Activated CD4-positive, alpha-beta memory T cell treated with anti-CD3 and anti-CD28 coated beads, Interleukin-2, amount 10 ng/mL, durations not matched to agents 7 days and 5 days (primary cell): ENCODE results near the gene EVA1A. TPM values are rescaled to one million over a fixed set of nuclear protein-coding genes. Genes with fewer than 3 reads are reported as not detected.

ENCODE experiments used
- CTCF ChIA-PET: fragments of 350-600 bp; sonication (Branson Sonifier 250); formaldehyde crosslinking; loops from one replicate; lab custom pipeline; 2021; ENCODE audit warnings: antibody characterized with exemption, inconsistent platforms; lab: Charles Lee
- POLR2A ChIA-PET: fragments of 350-600 bp; sonication (Branson Sonifier 250); formaldehyde crosslinking; loops from one replicate; lab custom pipeline; 2021; ENCODE audit warnings: antibody characterized with exemption; lab: Charles Lee
- DNase-seq: peaks from one replicate; pipeline ENCODE4 v3.0.0-alpha.2; 2020
- H3K27ac Mint-ChIP-seq: one replicate; pipeline ENCODE4 v1.8.0; 2021; ENCODE audit warnings: mild to moderate bottlenecking, mixed read lengths
- H3K27me3 Mint-ChIP-seq: one replicate; pipeline ENCODE4 v1.8.0; 2021; ENCODE audit warnings: mixed read lengths
- H3K36me3 Mint-ChIP-seq: one replicate; pipeline ENCODE4 v1.8.0; 2021; ENCODE audit warnings: low read depth, mixed read lengths
- H3K4me1 Mint-ChIP-seq: one replicate; pipeline ENCODE4 v1.8.0; 2021; ENCODE audit warnings: mixed read lengths
- H3K4me3 Mint-ChIP-seq: one replicate; pipeline ENCODE4 v1.8.0; 2021; ENCODE audit warnings: mild to moderate bottlenecking, mixed read lengths
- H3K9me3 Mint-ChIP-seq: one replicate; pipeline ENCODE4 v1.8.0; 2021; ENCODE audit warnings: mixed read lengths
- total RNA-seq, 2 experiments: library from RNA; stranded (reverse); gene quantifications; one replicate each; pipeline ENCODE4 v1.2.3, GENCODE V29; 2021

Gene EVA1A
- total RNA-seq, 2 experiments from 2014 or later = not detected

GRCh38 chr2:75580156-75580555 lies 19.4 kb upstream of the EVA1A start:
- Mint-ChIP-seq H3K4me3 (no peak overlapping the region), H3K27ac (no peak overlapping the region), H3K36me3 (no peaks in the 10 kb centered on the region), H3K9me3 (no peaks in the 10 kb centered on the region), H3K4me1 (no peaks in the 10 kb centered on the region), H3K27me3 (peaks cover 4% of the 10 kb centered on the region)
- POLR2A ChIA-PET = no interaction called here
- CTCF ChIA-PET = no interaction called here
- DNase-seq = no peak

- POLR2A ChIA-PET = no interaction called here
- no peaks in the 10 kb centered on the region for H3K36me3 Mint-ChIP-seq
- peaks cover 4% of the 10 kb centered on the region for H3K27me3 Mint-ChIP-seq
- no peak overlapping the region for H3K27ac Mint-ChIP-seq
- no peaks in the 10 kb centered on the region for H3K4me1 Mint-ChIP-seq
- no peak overlapping the region for H3K4me3 Mint-ChIP-seq
- CTCF ChIA-PET = no interaction called here
- H3K9me3 Mint-ChIP-seq = no peaks in the 10 kb centered on the region
- no peak for DNase-seq
Observed at GRCh38 chr2:75579186-75579585, 18.4 kb upstream of the EVA1A start.

- Mint-ChIP-seq H3K36me3 (no peaks in the 10 kb centered on the region), H3K27me3 (peaks cover 2% of the 10 kb centered on the region), H3K9me3 (no peaks in the 10 kb centered on the region), H3K4me3 (no peak overlapping the region), H3K4me1 (no peaks in the 10 kb centered on the region), H3K27ac (no peak overlapping the region)
- ChIA-PET POLR2A (no interaction called here), CTCF (no interaction called here)
- no peak for DNase-seq
Observed at GRCh38 chr2:75577280-75577679, 16.5 kb upstream of the EVA1A start.

- Mint-ChIP-seq H3K4me1 (no peaks in the 10 kb centered on the region), H3K27me3 (peaks cover 5% of the 10 kb centered on the region), H3K4me3 (no peak overlapping the region), H3K27ac (no peak overlapping the region), H3K9me3 (no peaks in the 10 kb centered on the region), H3K36me3 (no peaks in the 10 kb centered on the region)
- CTCF ChIA-PET = no interaction called here
- no peak for DNase-seq
- POLR2A ChIA-PET = no interaction called here
Observed at GRCh38 chr2:75574106-75574505, 13.4 kb upstream of the EVA1A start.

- Mint-ChIP-seq H3K4me1 (no peaks in the 10 kb centered on the region), H3K27ac (no peak overlapping the region), H3K9me3 (no peaks in the 10 kb centered on the region), H3K27me3 (peaks cover 5% of the 10 kb centered on the region), H3K36me3 (no peaks in the 10 kb centered on the region), H3K4me3 (no peak overlapping the region)
- DNase-seq = no peak
- ChIA-PET CTCF (interaction anchor here (1.0 kb wide), 1 partner anchor 37 kb away, joined by 3 read pairs; no protein-coding TSS in a partner anchor), POLR2A (no interaction called here)
Observed at GRCh38 chr2:75573145-75573878, 12.6 kb upstream of the EVA1A start.

- H3K4me1 Mint-ChIP-seq = no peaks in the 10 kb centered on the region
- no peaks in the 10 kb centered on the region for H3K36me3 Mint-ChIP-seq
- H3K27me3 Mint-ChIP-seq = peaks cover 11% of the 10 kb centered on the region
- CTCF ChIA-PET = no interaction called here
- no peak for DNase-seq
- H3K4me3 Mint-ChIP-seq = no peak overlapping the region
- no peaks in the 10 kb centered on the region for H3K9me3 Mint-ChIP-seq
- POLR2A ChIA-PET = no interaction called here
- H3K27ac Mint-ChIP-seq = no peak overlapping the region
Observed at GRCh38 chr2:75571730-75572430, 11.1 kb upstream of the EVA1A start.

- Mint-ChIP-seq H3K27me3 (peaks cover 12% of the 10 kb centered on the region), H3K9me3 (no peaks in the 10 kb centered on the region), H3K4me3 (no peak overlapping the region), H3K36me3 (no peaks in the 10 kb centered on the region), H3K4me1 (no peaks in the 10 kb centered on the region), H3K27ac (no peak overlapping the region)
- CTCF ChIA-PET = no interaction called here
- POLR2A ChIA-PET = no interaction called here
- no peak for DNase-seq
Observed at GRCh38 chr2:75570948-75571729, 10.4 kb upstream of the EVA1A start.

GRCh38 chr2:75570024-75570947 lies 9.5 kb upstream of the EVA1A start:
- DNase-seq = no peak
- Mint-ChIP-seq H3K36me3 (no peaks in the 10 kb centered on the region), H3K9me3 (no peaks in the 10 kb centered on the region), H3K4me1 (no peaks in the 10 kb centered on the region), H3K27me3 (peaks cover 17% of the 10 kb centered on the region), H3K27ac (no peak overlapping the region), H3K4me3 (no peak overlapping the region)
- ChIA-PET CTCF (no interaction called here), POLR2A (no interaction called here)

GRCh38 chr2:75569546-75569945 lies 8.8 kb upstream of the EVA1A start:
- peaks cover 18% of the 10 kb centered on the region for H3K27me3 Mint-ChIP-seq
- POLR2A ChIA-PET = no interaction called here
- DNase-seq = no peak
- H3K9me3 Mint-ChIP-seq = no peaks in the 10 kb centered on the region
- H3K4me3 Mint-ChIP-seq = no peak overlapping the region
- no peaks in the 10 kb centered on the region for H3K4me1 Mint-ChIP-seq
- no peak overlapping the region for H3K27ac Mint-ChIP-seq
- no peaks in the 10 kb centered on the region for H3K36me3 Mint-ChIP-seq
- CTCF ChIA-PET = no interaction called here

GRCh38 chr2:75568174-75568573 lies 7.4 kb upstream of the EVA1A start:
- DNase-seq = no peak
- H3K9me3 Mint-ChIP-seq = no peaks in the 10 kb centered on the region
- H3K36me3 Mint-ChIP-seq = no peaks in the 10 kb centered on the region
- no peak overlapping the region for H3K27ac Mint-ChIP-seq
- H3K4me3 Mint-ChIP-seq = no peak overlapping the region
- ChIA-PET POLR2A (no interaction called here), CTCF (no interaction called here)
- no peaks in the 10 kb centered on the region for H3K4me1 Mint-ChIP-seq
- H3K27me3 Mint-ChIP-seq = peaks cover 25% of the 10 kb centered on the region

- H3K4me3 Mint-ChIP-seq = no peak overlapping the region
- DNase-seq = no peak
- no peaks in the 10 kb centered on the region for H3K9me3 Mint-ChIP-seq
- H3K4me1 Mint-ChIP-seq = peaks cover 9% of the 10 kb centered on the region
- H3K36me3 Mint-ChIP-seq = no peaks in the 10 kb centered on the region
- CTCF ChIA-PET = interaction anchor here (1.1 to 1.3 kb wide), 2 partner anchors 10 to 63 kb away, joined by 3 read pairs; no protein-coding TSS in a partner anchor
- POLR2A ChIA-PET = no interaction called here
- peaks cover 42% of the 10 kb centered on the region for H3K27me3 Mint-ChIP-seq
- H3K27ac Mint-ChIP-seq = no peak overlapping the region
Observed at GRCh38 chr2:75565472-75566462, 5.0 kb upstream of the EVA1A start.
